HepG2 (cell line): Measurements from ENCODE around the gene A3GALT2. TPM values are rescaled to one million over a fixed set of nuclear protein-coding genes. Genes with fewer than 3 reads are reported as not detected.

Experiments
- ATAC-seq: fragments of 200-7000 bp; cut with Tn5 transposase; 3 replicates; pipeline ENCODE4 v1.9.1; 2020; ENCODE audit warnings: mild to moderate bottlenecking, moderate library complexity
- BruUV-seq: library from RNA; stranded (reverse); fragments of 400-500 nt; replicated peaks from 2 replicates; lab custom pipeline; 2021; lab: Mats Ljungman, UMichigan
- CTCF ChIA-PET: fragments of 300-600 bp; formaldehyde crosslinking; extraction: SDS; loops from one replicate; lab custom pipeline; 2021; ENCODE audit warnings: low total read pairs, inconsistent platforms, low intra/inter-chr PET ratio; lab: Yijun Ruan, JAX
- POLR2A ChIA-PET: fragments of 350-600 bp; sonication (Branson Sonifier 250); formaldehyde crosslinking; loops from one replicate; lab custom pipeline; 2020; ENCODE audit warnings: antibody characterized with exemption, inconsistent platforms; lab: Yijun Ruan, JAX
- DNase-seq: peaks from one replicate; pipeline ENCODE4 v3.0.0-alpha.2; 2015; ENCODE audit warnings: low spot score
- FAIRE-seq: peaks from 3 replicates; lab custom pipeline; 2011; peaks lifted over from hg19 to GRCh38; lab: Jason Lieb, UNC
- H2AFZ ChIP-seq: one replicate; pipeline ENCODE4 v1.6.1; 2011; ENCODE audit warnings: low read length, inconsistent platforms
- H3K27ac ChIP-seq: fragments of 300-600 bp; 3 replicates; pipeline ENCODE4 v1.8.0; 2011; ENCODE audit warnings: mixed run types, mild to moderate bottlenecking, mixed read lengths, low read length, inconsistent platforms; ENCODE audit not compliant: insufficient read depth; ENCODE audit errors: extremely low read length
- H3K27me3 ChIP-seq, 2 experiments: fragments of 200-600 bp in 1 of 2; 2 replicates in 1 of 2; 3 replicates in 1 of 2; pipeline versions ENCODE4 v1.6.0 to v1.8.0; 2011; ENCODE audit warnings: low read length in 2 of 2, mild to moderate bottlenecking in 2 of 2, moderate library complexity in 2 of 2, inconsistent platforms in 1 of 2; ENCODE audit not compliant: insufficient read depth in 2 of 2, control insufficient read depth in 1 of 2
- H3K36me3 ChIP-seq, 2 experiments: fragments of 200-600 bp in 1 of 2; replicated peaks in 1 of 2; 2 replicates in 1 of 2; 3 replicates in 1 of 2; pipeline versions ENCODE4 v1.5.1 to v1.8.0; 2011; ENCODE audit warnings: low read length in 2 of 2, inconsistent platforms in 1 of 2; ENCODE audit not compliant: insufficient read depth in 2 of 2, control insufficient read depth in 1 of 2
- H3K4me1 ChIP-seq: 2 replicates; pipeline ENCODE4 v1.5.1; 2012; ENCODE audit warnings: low read length, inconsistent platforms; ENCODE audit not compliant: insufficient read depth
- H3K4me2 ChIP-seq: 2 replicates; pipeline ENCODE4 v1.6.0; 2011; ENCODE audit warnings: low read depth, low read length, inconsistent platforms
- H3K4me3 ChIP-seq, 3 experiments: fragments of 200-600 bp in 1 of 3; sonication (generic), shearing (Covaris generic) in 1 of 3; replicated peaks in 1 of 3; 2 replicates each; pipeline ENCODE4 v1.5.1; 2011 to 2016; ENCODE audit warnings: low read length in 3 of 3, inconsistent platforms in 2 of 3, low read depth in 2 of 3, mild to moderate bottlenecking in 2 of 3, control low read depth in 1 of 3, mixed read lengths in 1 of 3; ENCODE audit not compliant: insufficient read depth in 1 of 3
- H3K79me2 ChIP-seq: one replicate; pipeline ENCODE4 v1.6.1; 2011; ENCODE audit warnings: low read length, inconsistent platforms; ENCODE audit not compliant: insufficient read depth
- H3K9ac ChIP-seq: 2 replicates; pipeline ENCODE4 v1.6.0; 2011; ENCODE audit warnings: mild to moderate bottlenecking, low read depth, low read length, inconsistent platforms; ENCODE audit not compliant: insufficient read depth
- H3K9me3 ChIP-seq: 2 replicates; pipeline ENCODE4 v1.5.1; 2012; ENCODE audit warnings: mild to moderate bottlenecking, low read length
- H4K20me1 ChIP-seq: 2 replicates; pipeline ENCODE4 v1.6.0; 2011; ENCODE audit warnings: inconsistent platforms, mild to moderate bottlenecking, low read length, moderate library complexity; ENCODE audit not compliant: insufficient read depth
- ATF1 ChIP-seq: IDR thresholded peaks from 2 replicates; pipeline ENCODE4 v1.6.1; 2016; ENCODE audit warnings: mild to moderate bottlenecking, control low read depth
- FOXA1 ChIP-seq, 2 experiments: fragments of 450-650 bp in 1 of 2; sonication (generic) in 1 of 2; formaldehyde crosslinking in 1 of 2; IDR thresholded peaks; 2 replicates each; pipeline versions ENCODE4 v1.4.0 to v1.6.1; 2016 to 2020; ENCODE audit warnings: missing genetic modification reagents in 1 of 2
- KDM1A ChIP-seq: IDR thresholded peaks from 2 replicates; pipeline ENCODE4 v1.6.1; 2016; ENCODE audit warnings: missing compliant biosample characterization
- KIAA2018 ChIP-seq: sonication (generic); formaldehyde crosslinking; IDR thresholded peaks from 2 replicates; pipeline ENCODE4 v1.5.0; 2020; ENCODE audit warnings: mild to moderate bottlenecking, missing genetic modification reagents, borderline replicate concordance
- KLF15 ChIP-seq: sonication (generic); formaldehyde crosslinking; IDR thresholded peaks from 2 replicates; pipeline ENCODE4 v1.8.1; 2023; ENCODE audit warnings: borderline replicate concordance, mild to moderate bottlenecking, inconsistent platforms, missing genetic modification reagents, mixed read lengths
- ZFP82 ChIP-seq: sonication (generic); formaldehyde crosslinking; IDR thresholded peaks from 2 replicates; pipeline ENCODE4 v1.5.1; 2020; ENCODE audit warnings: mild to moderate bottlenecking, missing genetic modification reagents, borderline replicate concordance
- ZGPAT ChIP-seq: IDR thresholded peaks from 2 replicates; pipeline ENCODE4 v1.6.1; 2016; ENCODE audit warnings: mild to moderate bottlenecking
- ZNF343 ChIP-seq: sonication (generic); formaldehyde crosslinking; IDR thresholded peaks from 2 replicates; pipeline ENCODE4 v1.4.0; 2020; ENCODE audit warnings: mild to moderate bottlenecking, missing genetic modification reagents
- ZNF572 ChIP-seq: sonication (generic); formaldehyde crosslinking; IDR thresholded peaks from 2 replicates; pipeline ENCODE4 v1.5.1; 2020; ENCODE audit warnings: mild to moderate bottlenecking, missing genetic modification reagents
- ZNF770 ChIP-seq: sonication (generic); formaldehyde crosslinking; IDR thresholded peaks from 2 replicates; pipeline ENCODE4 v1.5.0; 2020; ENCODE audit warnings: mild to moderate bottlenecking, missing genetic modification reagents
- ZNF841 ChIP-seq: sonication (generic); formaldehyde crosslinking; IDR thresholded peaks from 2 replicates; pipeline ENCODE4 v1.8.1; 2023; ENCODE audit warnings: missing genetic modification reagents, borderline replicate concordance
- WGBS: methylation state at CpG from one replicate; pipeline ENCODE4 v1.1.6; 2017; ENCODE audit warnings: low lambda C conversion rate; 5-methylcytosine and 5-hydroxymethylcytosine counted together
- in situ Hi-C: cut with HindIII; loops from 2 replicates; pipeline ENCODE4 v1.10.0; 2017; ENCODE audit warnings: low pct_unique_long_range_greater_than_20kb; ENCODE audit not compliant: extremely low pct_ligation_motif_present
- intact Hi-C: fragments of 100-400 bp; cut with micrococcal nuclease; formaldehyde crosslinking; loops from one replicate; pipeline ENCODE4 v1.10.0; 2022; ENCODE audit not compliant: unreplicated experiment
- polyA plus RNA-seq, 8 experiments: library from polyadenylated mRNA; depleted of rRNA in 3 of 8; stranded (reverse) in 7 of 8; unstranded in 1 of 8; fragments of >200 nt; fragmentation: Illumina TruSeq in 4 of 8; extraction: Trizol in 4 of 8; gene quantifications; 2 replicates each; pipeline versions ENCODE4 v1.2.1 to v1.2.3, GENCODE V29; 2011 to 2016; ENCODE audit warnings: low read depth in 4 of 8, missing spikeins in 1 of 8, mixed read lengths in 1 of 8; ENCODE audit not compliant: insufficient read depth in 1 of 8
- total RNA-seq, 5 experiments: library from RNA; depleted of rRNA; stranded (reverse); fragments of >200 nt; fragmentation: Illumina TruSeq; extraction: Trizol; gene quantifications; 2 replicates each; pipeline ENCODE4 v1.2.3, GENCODE V29; 2016; ENCODE audit warnings: low read depth in 1 of 5

The A3GALT2 gene
- total and polyA plus RNA-seq, 2 of the 13 experiments (the other 11 are each of a cell fraction or from before 2014, with no cell fraction given), result not detected

- Histone ChIP-seq H4K20me1 (no peaks in the 10 kb centered on the region), H3K27me3 (no peaks in the 10 kb centered on the region), H3K36me3 (peaks cover 9 to 33% of the 10 kb centered on the region in 2 experiments), H3K9me3 (no peaks in the 10 kb centered on the region), H3K27ac (no peak overlapping the region), H3K4me2 (no peak overlapping the region), H3K4me1 (no peaks in the 10 kb centered on the region; the same call in 1 of the 2 replicates), H3K79me2 (no peaks in the 10 kb centered on the region), H3K9ac (no peak overlapping the region), H3K4me3 (no peak overlapping the region), H2AFZ (no peak overlapping the region)
- POLR2A ChIA-PET, result no interaction called here
- intact Hi-C loops (no loop called here), in situ Hi-C loops (no loop called here)
- FAIRE-seq (no peak), DNase-seq (no peak), ATAC-seq (no peak)
- TF ChIP-seq ZNF841 (CRISPR knock-in tag) (no peak), ZNF343 (CRISPR knock-in tag) (no peak), KLF15 (no peak), KIAA2018 (CRISPR knock-in tag) (no peak), KDM1A (CRISPR knock-in tag) (no peak), ZFP82 (no peak), ZNF572 (CRISPR knock-in tag) (no peak), FOXA1 (IDR thresholded peaks at IDR 0.05) (no peak), FOXA1 (CRISPR knock-in tag; IDR thresholded peaks at IDR 0.05) (no peak), ATF1 (CRISPR knock-in tag) (no peak), ZGPAT (CRISPR knock-in tag) (no peak), ZNF770 (CRISPR knock-in tag) (no peak)
- BruUV-seq, result no TSS peak
- 97% methylated on average over 8 of the region's 8 CpGs for WGBS
- CTCF ChIA-PET, result no interaction called here
Observed at GRCh38 chr1:33286451-33287185, 34.3 kb downstream of the A3GALT2 start.
